Right ventricle myocardium superior (tissue), 1 donor: ENCODE measurements around the gene CHN2. TPM values are rescaled to one million over a fixed set of nuclear protein-coding genes. Genes with fewer than 3 reads are reported as not detected.

Experiments
- ATAC-seq: fragments of 200-7000 bp; cut with Tn5 transposase; one replicate; pipeline ENCODE4 v1.9.1; 2020; ENCODE audit warnings: mild to moderate bottlenecking; ENCODE audit not compliant: poor library complexity
- DNase-seq: peaks from one replicate; pipeline ENCODE4 v3.0.0-alpha.2; 2020
- intact Hi-C: fragments of 100-400 bp; cut with DNase I; formaldehyde crosslinking; loops from one replicate; pipeline ENCODE4 v1.11.2; 2022
- total RNA-seq: library from RNA; stranded (reverse); fragmentation: NEBNext Ultra II Directional; extraction: Animal tissue kit (Norgen Biotek cat#: 25700); gene quantifications from one replicate; pipeline ENCODE4 v1.2.1, GENCODE V29; 2021
- donor health status: DM: no; HTN: yes; CAD: no; lungs with severe emphysema.

CHN2 gene
- total RNA-seq, 1 donor from 2014 or later = 17.7 TPM

DNA sequence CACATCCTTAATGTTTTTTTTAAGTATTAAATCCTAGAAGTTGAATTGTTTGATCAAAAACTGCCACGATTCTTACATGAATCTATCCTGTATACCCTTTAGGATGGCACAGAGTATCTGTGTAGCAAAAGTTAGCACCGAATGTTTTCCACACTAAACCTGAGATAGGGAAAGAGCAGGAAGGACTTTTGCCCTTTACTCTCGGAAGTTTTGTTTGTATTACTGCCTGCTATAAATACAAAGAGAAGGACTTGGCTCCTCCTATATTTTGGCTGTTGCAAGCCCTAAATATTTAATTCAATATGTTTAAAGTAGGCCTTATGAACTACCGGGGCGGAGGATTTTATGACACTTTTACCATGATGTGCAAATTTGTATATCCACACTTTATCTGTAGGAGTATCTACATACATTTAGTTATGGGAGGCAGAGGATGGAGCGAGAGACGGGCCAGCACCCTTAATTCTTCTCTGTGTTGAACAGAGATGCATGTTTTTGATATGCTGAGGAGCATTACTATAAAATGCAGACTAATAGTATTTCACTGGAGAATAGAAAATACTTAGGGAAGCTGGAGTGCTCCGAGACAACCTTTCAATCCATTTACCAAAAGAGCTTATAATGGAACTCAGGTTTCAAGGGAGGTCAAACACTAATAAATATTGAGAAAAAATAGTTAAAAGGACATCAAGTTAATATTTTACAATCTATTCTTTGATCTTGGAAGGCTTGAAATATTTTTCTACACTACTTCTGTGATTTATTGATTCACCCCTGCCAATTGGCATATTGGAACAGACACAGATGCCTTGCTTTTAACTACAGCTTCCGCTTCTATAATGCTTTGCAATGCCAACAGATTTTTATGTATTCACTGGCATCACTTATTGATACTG lies 97.4 kb downstream of the CHN2 start:
- DNase-seq (no peak), ATAC-seq (no peak)
- intact Hi-C loops = no loop called here

DNA sequence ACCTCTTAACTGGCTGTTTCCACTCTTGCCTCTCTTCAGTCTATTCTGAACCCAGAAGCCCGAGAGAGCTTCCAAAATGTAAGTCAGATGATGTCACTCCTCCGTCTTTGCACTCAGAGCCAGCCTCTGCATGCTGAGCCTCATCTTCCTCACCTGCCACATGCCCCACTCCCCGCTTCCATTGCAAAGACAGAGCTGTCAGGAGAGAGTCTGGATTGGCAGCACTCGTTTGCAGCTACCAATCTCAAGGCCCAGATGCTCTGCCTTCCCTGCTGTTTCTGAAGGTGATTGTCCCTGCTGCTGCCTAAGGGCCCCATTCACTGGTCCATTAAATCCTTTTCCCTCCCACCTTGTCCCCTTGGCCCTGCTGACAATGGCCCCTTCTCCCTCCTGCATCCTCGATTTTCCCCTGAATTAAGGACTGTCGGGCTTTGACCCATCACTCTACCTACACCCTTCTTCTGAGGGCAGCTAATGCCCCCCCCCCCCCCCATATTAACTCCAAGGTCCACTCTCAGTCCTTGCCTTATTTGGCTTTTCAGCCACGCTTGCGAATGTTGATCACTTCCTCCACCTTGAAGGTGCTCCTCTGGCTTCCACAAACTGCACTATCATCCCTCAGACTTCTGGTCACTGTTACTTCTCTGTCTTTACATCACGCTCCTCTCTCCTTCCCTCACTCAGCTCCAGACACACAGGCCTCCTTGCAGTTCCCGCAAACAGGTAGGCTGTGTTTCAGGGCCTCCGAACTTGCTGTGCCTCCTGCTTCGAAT lies 98.5 kb downstream of the CHN2 start:
- intact Hi-C loops = no loop called here
- ATAC-seq = no peak
- no peak for DNase-seq

DNA sequence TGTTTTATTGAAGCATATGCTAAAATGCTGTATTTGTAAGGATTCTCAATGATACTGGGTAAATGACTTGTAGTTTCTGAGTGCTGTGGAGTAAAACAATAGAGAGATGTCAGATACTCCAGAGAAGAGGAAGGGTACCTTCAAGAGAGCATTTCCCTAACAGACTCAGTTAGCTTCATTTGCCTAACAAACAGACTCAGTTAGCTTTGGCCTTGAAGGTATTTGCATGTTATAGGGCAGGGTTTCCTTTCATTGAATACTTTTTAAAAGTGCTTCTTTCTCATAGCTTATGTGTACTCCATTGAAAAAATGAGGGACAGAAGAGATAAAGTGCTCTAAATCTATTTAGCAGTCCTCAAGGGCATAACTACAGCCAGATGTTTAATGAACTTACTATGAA lies 101.8 kb downstream of the CHN2 start:
- intact Hi-C loops = no loop called here
- no peak for ATAC-seq
- no peak for DNase-seq

DNA sequence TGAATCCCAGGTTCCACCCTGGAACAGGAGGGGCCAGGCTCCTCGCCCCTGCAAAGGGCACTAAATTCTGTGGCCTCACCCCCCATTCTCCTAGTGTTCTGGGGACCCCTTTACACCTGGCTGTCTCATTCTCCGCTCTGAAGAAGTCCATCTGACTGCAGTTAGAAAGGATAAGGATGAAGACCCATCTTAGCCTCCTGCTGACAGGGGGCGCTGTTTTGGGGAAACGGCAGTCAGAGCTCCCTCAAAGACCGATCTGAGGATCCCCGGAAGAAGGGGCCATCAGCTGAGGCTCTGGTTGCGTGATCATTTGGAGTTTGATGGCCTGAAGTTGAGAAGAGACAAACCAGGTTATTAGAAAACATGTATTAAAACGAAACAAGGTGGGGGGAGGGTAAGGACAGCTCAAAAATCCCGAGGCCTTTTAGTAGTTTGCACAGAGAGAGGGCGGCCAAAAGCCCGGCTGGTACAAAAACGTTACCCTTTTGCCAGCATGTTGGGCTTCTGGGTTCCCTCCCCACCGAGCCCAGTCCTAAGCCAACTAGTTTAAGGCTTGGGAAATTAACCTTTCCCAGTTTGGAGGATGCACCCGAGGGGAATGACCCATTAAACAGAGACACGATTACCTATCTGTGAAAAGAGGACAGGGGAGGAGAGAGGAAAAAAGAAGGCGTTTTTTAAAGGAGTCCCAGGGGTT lies 102.8 kb downstream of the CHN2 start:
- ATAC-seq (no peak), DNase-seq (no peak)
- intact Hi-C loops = no loop called here

DNA sequence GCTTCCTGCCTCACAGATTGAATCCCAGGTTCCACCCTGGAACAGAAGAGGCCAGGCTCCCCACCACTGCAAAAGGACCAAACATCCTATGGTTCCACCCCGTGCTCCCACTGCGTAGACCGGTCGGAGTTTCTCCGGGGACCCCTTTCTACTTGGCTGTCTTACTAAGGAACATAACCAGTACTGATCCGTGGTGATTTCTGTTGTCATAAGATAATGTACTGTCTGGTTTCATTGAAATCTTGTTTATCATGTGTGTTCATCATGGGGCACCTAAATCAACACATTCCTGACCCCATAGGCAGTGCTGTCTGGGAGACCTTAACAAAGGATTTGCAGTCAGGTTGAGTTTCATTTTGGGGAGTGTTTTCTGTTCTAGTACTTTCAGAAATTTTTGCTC lies 104.5 kb downstream of the CHN2 start:
- DNase-seq (no peak), ATAC-seq (no peak)
- intact Hi-C loops = no loop called here

DNA sequence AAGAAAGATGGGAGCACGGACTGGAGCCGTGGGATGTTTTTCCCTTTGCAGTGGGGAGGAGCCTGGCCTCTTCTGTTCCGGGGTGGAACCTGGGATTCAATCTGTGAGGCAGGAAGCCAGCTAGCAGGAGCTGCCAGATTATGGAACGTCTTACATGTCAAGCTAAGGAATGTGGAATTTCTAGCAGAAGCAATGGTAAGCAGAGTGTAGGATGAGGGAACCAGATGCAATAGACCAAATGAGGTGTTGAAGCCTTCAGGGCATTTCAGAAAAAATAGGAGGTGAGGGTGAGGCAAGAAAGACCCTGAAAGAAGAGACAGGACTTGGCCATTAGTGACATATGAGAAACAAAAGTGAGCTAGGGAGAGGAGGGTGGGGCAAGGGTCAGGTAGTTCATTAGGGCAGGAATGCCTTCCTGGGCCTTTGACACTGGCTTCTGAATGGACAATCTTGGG lies 105.5 kb downstream of the CHN2 start:
- DNase-seq (no peak), ATAC-seq (no peak)
- intact Hi-C loops = no loop called here

DNA sequence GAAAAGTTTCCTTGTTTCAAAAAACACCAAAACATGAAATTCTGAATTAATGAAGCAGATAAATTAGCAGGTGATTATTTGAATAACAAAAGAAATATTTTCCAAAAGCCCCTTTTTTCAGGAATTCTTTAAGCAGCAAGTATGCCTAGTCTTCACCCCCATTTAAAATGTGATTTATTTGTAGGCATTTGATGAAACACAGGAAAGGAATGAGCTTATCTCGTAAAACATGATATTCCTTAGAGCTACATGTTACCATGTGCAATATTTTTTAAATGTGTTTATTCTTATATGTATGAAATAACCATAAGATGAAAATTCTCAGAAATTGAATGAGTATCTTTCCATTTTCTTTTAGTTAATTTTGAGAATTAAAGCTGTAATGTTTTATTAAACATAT lies 106.1 kb downstream of the CHN2 start:
- ATAC-seq (no peak), DNase-seq (no peak)
- intact Hi-C loops = no loop called here

DNA sequence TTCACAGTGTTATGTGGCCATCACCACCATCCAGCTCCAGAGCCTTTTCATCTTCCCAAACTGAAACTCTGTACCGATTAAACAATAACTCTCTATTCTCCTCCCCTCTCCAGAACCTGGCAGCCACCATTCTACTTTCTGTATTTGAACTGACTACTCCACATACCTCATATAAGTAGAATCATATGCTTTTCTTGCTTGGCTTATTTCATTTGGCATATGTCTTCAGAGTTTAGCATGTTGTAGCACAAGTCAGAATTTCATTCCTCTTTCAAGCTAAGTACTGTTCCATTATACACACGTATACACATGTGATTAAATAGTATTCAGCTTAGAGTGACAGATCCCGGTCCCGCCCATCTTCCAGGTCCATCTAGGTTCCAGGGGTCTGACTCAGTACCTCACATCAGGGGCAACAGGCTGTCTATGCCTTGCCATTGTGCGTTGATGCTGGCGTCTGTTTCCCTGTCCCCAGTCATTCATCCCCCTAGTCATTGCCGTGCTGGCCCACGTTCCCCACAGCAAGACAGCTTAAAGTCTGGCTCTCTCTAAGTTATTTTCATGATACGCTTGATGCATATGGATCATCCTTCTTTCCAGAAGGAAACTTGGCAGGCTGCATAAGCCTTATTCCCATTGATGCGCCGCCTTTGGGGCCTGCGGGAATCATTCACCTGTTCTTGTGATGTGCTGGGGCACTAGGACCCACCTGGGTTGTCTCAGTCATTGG lies 108.3 kb downstream of the CHN2 start:
- DNase-seq (no peak), ATAC-seq (no peak)
- intact Hi-C loops = no loop called here

DNA sequence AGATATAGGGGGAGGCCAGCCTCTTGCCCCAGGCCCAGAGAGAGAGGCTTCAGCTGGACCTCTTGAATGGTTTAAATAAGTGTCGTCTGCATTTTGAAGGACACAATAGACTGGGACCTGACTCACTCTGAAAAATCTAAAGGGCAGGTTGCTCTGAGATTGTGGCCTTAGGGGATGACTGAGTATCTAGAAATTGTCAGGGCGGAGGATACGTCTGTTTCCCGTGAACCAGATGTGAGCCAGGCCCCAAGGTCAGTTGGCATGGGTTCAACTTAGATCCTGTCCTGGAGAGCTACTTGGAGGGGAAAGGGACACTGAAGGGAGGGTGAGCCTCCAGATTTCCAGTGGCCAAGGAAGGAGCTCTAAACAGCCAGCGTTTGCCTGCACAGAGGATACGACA lies 110.2 kb downstream of the CHN2 start:
- intact Hi-C loops = no loop called here
- ATAC-seq (no peak), DNase-seq (no peak)

DNA sequence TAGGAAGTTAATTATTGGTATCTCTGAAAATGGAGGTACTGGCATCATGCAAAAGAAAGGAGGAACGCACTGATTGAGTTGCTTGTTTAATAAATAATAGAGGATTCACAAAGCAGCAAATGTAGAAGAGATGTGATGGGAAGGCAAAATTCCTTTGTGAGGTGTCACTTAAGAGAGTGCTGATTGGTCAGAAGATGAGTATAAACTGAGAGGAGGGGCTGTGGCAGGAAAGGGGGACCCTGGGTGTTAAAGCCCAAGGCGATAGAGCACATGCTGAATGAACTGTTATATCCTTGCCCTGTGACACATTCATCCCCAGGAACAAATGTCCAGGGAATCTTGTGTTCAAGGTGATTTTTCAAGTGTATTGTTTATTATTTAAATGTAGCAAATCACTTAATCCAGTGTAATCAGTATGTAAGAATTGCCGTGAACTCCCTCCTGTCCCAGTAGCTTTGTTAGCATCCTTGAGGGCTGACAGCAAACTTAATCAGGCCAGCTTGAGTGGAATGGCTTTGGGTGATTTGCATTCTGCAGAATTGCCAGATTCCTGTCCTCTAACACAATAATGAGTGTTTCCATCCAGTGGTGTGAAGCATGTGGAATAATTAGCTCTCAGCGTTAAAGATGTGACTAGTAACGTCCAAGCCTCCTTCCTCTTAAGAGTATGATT lies 111.9 kb downstream of the CHN2 start:
- DNase-seq (no peak), ATAC-seq (no peak)
- intact Hi-C loops = no loop called here

DNA sequence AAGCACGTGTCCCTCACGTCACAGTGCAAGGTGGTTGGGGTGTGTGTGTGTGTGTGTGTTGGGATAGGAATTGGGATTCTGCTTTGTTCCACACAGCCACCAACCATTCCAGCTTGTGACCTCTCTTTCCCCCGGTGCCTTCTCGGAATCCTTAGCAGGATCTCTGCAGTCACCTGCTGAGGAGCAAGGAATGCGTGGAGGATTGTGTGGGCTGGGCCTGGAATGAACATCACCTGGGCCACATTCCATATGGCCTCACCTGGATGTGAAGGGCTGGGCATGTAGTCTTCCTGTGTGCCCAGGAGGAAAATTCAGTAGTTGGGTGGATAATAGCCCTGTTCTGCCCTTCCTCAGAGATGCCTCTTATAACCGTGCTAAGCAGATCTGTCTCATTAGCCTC lies 113.8 kb downstream of the CHN2 start:
- DNase-seq (no peak), ATAC-seq (no peak)
- intact Hi-C loops = no loop called here

DNA sequence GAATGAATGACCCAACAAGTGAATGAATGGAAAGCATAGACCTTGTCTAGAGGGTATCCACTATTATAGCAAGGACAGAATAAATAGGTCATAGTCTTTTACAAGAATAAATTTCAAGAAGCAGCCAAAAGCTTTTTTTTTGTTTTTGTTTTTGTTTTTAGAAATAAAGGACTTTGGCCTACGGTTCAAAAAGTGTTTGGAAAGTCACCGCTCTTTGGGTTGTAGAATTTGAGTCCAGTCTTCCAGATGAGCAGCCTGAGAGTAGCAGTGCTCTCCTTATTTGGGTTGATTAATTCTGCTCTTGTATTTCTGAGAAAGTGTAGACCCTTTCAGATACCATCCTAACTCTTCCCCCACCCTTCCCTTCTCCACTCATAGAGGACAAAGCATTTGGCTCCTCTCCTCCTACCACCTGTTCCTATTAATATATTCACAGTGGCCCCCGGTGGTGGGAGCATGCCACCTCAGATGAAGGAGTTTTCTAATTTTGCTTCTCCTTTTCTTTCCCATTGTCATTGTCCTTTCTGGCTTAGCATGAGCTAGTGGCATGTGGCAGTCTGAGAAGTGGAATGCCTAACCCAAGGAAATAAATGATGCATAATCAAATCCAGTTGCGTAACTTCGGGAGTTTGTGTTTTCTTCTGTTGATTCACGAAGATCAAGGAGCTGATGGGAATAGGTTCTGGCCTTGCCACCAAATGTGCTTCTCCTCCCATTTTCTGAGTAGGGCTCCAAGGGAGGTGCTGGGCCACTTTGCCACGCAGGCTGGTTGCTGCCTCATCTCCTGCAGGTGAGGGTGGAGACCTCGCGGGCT lies 114.7 kb downstream of the CHN2 start:
- intact Hi-C loops = no loop called here
- no peak for DNase-seq
- ATAC-seq = no peak

DNA sequence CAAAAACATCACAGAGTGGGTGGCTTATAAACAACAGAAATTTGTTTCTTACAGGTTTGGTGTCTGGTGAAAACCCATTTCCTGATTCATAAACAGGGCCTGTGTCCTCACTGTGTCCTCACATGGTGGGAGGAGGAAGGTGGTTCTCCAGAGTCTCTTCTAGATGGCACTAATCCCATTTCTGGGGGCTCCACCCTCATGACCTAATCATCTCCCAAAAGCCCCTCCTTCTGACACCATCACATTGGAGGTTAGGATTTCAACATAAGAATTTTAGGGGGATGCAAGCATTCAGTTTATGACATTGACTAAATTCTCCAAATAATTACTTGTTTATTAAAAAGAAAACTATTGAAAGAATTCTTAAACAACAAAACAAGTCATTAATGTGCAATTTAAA lies 116.0 kb downstream of the CHN2 start:
- no peak for DNase-seq
- intact Hi-C loops = no loop called here
- no peak for ATAC-seq

DNA sequence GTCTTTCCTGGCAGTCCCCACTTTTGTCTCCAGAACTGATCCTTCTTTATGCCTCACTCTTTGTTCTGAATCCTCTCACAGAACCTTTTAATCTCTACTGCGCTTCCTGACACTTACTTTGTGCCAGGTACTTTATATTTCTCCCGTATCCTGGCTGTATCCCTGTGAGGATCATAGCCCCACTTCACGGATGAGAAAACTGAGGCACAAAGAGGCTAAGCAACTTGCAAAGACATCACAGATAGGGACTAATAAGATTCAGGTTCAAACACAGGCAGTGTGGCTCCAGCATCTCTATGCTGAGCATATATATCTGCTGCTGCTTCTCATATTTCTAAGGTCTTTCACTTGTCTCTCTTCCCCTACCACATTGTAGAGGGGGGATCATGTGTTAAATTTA lies 116.7 kb downstream of the CHN2 start:
- intact Hi-C loops = no loop called here
- ATAC-seq (no peak), DNase-seq (no peak)

DNA sequence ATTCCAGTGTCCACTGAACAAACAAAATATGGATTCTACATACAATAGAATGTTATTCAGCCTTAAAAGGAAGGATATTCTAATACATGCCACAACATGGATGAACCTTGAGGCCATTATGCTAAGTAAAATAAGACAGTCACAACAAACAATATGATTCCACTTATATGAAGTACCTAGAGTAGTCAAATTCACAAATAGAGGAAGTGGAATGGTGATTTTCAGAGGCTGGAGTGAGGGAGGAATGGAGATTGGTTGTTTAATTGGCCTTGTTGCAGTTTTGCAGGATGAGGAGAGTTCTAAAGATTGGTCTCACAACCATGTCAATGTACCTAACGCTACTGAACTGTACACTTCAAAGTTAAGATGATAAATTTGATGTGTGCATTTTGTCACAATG lies 119.6 kb downstream of the CHN2 start:
- no peak for ATAC-seq
- no peak for DNase-seq
- intact Hi-C loops = no loop called here

DNA sequence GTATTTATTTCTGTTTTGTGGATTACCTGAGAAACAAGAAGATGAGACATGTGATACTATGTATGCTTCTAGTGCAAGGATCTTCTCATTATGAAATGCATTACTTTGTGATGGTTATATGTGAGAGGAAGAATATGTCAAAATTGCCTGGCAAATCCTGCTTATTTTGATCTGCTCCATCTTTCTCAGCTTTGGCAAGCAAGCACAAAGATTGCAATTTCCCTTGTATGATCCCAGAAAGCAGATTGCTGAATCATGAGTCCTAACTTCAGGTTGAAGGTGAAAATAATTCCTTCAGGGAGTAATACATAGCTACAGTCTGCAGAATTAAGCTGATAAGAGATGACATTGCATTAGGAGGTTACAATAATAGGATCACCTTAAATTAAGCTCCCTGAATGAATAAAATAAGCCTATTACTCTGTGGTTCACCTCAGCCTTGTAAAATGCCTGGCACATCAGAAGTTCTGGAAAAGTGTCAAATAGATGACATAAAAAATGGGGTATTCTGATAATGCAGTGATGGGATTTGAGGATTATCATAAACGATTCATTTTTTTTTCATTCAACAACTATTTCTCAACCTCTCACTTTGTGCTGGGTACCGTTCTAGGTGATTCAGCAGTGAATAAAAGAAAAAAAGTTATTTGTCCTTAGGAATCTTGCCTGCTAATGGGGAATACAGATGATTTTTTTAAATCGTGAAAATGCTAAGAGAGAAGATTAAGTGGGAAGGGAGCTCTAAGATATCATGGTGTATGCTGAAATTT lies 120.7 kb downstream of the CHN2 start:
- DNase-seq = no peak
- intact Hi-C loops = no loop called here
- ATAC-seq = no peak

DNA sequence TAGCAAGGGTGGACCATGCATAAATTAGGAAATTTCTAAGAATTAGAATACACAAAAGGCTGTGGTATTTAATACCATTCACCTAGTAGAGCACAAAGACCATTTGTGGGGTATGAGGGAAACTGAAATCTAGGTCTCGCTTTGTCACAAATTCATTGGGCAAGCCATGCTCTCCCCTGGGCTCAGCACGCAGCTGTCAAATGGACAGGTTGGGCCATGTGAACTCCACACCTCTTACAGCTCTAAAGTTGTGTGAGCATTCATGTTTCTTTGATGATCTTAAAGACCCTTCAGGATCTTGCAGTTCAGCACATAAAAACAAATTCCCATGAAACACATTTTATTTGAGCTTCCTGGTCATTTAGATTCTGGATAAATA lies 121.3 kb downstream of the CHN2 start:
- DNase-seq = no peak
- no peak for ATAC-seq
- intact Hi-C loops = no loop called here
